HG02588 (cell line): Measurements from ENCODE around the gene HOXC4.

Source experiments
- ATAC-seq: cut with Tn5 transposase; IDR thresholded peaks from one replicate; pipeline ENCODE4 v1.9.1; 2021; ENCODE audit warnings: mild to moderate bottlenecking, moderate library complexity; ENCODE audit not compliant: unreplicated experiment

HOXC4 gene

GRCh38 chr12:54015018-54015931 lies 38.4 kb upstream of the HOXC4 start:
- ATAC-seq = no peak

DNA sequence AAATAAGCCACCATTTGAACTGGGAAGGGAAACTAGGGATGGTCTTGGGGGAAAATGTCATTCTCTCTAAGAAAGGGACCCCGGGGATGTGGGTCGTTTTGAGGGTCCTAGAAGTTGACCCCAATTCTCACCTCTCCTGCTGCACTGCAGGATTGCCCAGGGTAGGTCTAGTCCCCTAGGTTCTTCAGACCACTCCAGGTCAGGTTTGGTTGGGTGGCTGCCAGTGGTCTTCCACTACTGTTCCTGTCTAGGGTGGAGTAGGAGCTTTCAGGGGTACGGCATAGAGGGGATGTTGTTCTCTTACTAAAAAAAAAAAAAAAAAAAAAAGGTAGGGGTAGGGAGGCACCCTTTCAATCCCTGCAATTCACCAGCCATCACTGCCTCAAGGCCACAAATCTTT lies 37.6 kb upstream of the HOXC4 start:
- no peak for ATAC-seq

- ATAC-seq = no peak
Measured at GRCh38 chr12:54016478-54016964, 37.1 kb upstream of the HOXC4 start.

GRCh38 chr12:54017027-54017788 lies 36.4 kb upstream of the HOXC4 start:
- ATAC-seq = peak; percentile 36

GRCh38 chr12:54017878-54018467 lies 35.7 kb upstream of the HOXC4 start:
- peak; percentile 72 for ATAC-seq

- no peak for ATAC-seq
Measured at GRCh38 chr12:54018468-54018984, 35.1 kb upstream of the HOXC4 start.

- ATAC-seq = no peak
Measured at GRCh38 chr12:54019091-54019811, 34.4 kb upstream of the HOXC4 start.

DNA sequence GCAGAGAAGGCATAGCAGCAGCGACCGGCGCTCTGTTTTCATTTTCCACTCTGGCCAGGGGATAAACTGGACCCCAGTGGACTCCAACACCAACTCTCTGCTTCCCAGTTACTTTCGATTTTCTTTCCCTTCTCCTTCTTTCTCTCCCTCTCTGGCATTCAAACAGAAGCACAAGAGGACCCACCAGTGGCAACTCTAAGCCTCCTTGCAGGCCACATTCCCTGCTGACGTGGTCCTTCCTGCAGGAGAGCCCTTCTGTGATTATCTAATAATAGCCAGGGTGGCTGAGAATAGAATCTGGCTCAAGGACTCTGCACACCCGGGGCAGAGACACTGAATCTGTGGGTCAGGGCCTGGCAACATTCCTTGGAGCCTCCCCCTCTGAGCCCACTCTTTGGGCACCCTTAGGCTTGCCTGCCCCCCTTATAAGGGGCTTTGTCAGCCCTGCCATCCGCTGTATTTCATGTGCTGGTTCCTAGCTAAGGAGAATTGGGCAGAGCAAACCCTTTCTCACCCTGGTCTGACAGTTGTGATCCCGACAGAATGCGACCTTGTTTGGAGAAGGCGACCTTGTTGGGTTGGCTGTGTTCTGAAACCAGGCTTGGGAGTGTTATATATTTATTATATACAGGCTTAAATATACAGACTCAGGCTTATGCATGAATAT lies 33.6 kb upstream of the HOXC4 start:
- no peak for ATAC-seq

DNA sequence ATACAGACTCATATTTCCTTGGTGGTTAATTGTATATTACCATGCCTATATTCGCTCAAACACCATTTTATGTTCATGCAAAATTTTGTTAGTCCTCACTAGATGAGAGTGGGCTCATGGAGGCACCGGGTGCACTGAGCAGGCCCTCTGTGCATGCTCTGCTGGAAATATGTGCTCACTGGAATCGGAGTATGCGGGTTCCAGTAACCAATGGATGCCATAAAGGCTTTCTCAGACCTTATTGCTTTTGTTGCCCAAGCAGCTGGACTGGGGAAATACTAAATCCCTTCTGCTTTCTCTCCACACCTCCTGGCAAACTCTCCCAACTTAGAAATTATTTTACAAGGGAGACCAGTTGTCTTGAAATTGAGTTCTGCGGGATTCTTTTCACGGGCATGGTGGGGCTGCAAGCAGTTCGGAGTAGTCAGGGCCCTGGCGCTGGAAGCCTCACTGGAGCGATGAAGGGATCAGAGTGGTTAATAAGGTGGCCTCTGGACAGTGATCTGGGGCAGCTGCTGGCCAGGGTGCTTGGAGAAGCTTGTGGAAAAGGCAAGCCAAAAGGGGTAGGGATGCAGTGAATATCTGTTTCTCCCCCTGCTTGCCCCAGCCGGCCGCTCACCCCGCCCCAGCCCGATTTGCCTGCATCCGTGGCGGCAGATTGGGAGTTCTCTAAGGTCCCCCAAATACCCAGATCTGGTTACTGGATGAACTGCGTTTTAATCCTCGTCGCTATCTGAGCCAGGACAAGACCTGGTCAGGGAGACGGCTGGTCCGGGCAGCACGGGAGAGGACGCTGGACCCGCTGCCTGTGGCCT lies 32.8 kb upstream of the HOXC4 start:
- ATAC-seq = no peak

DNA sequence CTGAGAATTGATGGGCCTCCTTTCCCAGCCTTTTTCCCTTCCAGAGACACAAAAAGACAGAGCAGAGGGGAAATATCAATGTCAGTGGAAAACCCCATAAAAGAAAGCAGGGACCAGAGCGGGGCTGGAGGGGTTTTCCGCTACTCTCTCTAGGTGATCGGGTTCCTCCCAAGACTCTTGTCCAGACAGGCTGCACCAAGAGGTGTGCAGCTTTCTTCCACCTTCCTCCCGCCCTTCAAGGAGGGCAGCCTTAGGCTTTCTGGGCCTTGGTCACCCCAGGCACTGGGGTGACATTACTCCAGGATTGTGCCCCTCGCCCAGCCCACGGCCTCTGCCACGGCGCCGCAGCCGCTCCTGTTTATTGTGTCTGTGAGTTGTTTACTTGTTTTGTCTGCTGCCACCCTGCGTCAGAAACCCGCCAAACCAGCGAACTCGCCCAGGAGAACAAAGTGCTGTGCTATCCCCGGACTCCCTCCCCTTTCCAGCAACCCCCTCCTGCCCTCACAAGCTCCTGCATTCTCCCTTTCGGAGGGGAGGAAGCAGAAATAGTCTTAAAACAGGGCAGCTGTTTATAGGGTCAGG lies 32.1 kb upstream of the HOXC4 start:
- no peak for ATAC-seq

DNA sequence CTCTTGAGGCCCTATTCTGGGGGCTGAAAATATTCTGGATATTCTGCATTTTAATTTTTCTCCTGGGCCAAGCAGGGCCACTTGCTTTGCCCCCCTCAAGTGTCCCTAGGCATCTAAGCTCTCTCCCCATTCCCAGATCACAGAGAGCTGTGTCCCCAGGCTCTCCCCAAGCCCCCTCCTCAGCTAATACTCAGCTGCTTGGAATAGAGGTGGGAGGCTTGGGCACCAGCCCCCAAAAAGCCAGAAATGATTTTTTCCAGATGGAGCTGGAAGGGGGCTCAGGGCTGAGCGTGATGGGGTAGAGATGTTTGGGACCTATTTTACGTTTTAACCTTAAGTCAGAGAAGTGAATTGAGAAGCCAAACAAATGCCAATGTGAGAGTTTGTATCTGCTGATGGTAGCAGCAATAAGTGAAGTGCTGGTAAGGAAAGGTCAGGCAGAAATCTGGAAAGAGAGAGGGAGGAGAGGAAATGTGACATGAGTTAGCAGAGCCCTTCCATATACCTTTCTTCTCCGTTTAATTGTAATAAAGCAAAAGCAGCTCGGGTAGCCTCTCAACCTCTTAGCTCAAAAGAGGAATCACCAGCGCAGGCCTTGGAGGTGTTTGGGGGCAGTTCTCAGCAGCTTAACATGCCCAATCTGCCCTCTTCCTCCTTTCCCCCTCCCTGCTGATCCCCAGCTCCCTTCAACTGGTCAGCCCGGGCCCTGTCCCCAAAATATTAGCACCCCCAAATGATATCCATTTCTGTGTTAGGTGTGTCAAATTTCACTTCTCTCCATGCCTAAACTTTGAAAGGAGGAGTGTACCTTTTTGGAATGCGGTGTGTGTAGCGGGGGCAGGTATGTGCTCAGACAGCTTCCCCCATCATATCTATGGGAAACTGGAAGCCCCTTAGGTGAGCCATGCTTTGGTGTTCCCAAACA lies 30.4 kb upstream of the HOXC4 start:
- ATAC-seq = no peak

- no peak for ATAC-seq
Measured at GRCh38 chr12:54024127-54024526, 29.5 kb upstream of the HOXC4 start.

DNA sequence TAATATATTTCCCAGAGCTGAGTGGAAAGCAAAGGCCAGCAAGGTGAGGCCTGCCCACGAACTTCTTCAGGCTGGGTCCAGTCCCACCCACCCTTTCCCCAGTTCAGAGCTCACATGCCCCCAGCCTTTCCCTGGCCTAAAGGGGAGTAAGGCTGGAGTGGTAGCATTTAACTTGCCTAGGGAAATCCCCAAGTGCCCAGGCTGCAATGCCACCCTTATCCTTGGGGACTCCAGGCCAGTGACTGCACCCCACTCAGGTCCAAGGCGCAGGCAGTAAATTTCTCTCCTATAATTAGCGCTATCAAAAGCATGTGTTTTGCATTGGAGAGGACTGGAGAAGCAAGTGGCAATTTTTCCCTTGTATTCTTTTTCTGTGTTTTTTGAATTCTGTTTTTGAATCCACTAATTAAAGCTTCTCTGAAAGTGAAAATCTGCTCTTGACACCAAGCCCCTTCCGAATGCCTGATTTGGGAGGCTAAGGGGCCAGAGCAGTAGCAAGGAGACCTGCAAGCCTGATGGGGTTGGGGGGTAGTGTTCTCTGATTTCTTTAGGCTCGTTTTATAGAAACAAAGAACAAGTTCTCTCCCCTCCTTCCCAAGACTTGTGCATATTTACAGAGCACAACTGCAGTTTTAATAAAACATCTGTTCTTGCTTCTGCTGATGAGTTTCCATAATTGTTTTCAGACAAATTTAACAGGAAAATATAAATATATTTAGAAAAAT lies 28.9 kb upstream of the HOXC4 start:
- no peak for ATAC-seq

- ATAC-seq = no peak
Measured at GRCh38 chr12:54025499-54026405, 27.9 kb upstream of the HOXC4 start.

- no peak for ATAC-seq
Measured at GRCh38 chr12:54026640-54027441, 26.8 kb upstream of the HOXC4 start.
